Measurements from ENCODE around the gene KRTAP5-10.

GRCh38 chr11:71574418-71574817 is 9.1 kb downstream of the KRTAP5-10 start:
- TF ChIP-seq TARDBP (IDR thresholded peaks at IDR 0.05) (no peak), ZNF384 (IDR thresholded peaks at IDR 0.05) (no peak), FOXK2 (IDR thresholded peaks at IDR 0.05) (no peak), ARNT (IDR thresholded peaks at IDR 0.05) (no peak), FOXA1 (IDR thresholded peaks at IDR 0.05) (no peak), CTBP1 (IDR thresholded peaks at IDR 0.05; ENCODE audit: borderline replicate concordance) (no peak), L3MBTL2 (conservative IDR thresholded peaks at IDR 0.05) (no peak), FOXM1 (IDR thresholded peaks at IDR 0.05; ENCODE audit: borderline replicate concordance) (no peak), HDGF (IDR thresholded peaks at IDR 0.05; ENCODE audit: borderline replicate concordance) (no peak), SP1 (IDR thresholded peaks at IDR 0.05) (no peak)
